GM13976 (cell line): ENCODE data around the gene VAMP1.
"Not testable (repeated sequence)": the region's sequence is repeated elsewhere in the genome, so short reads cannot be mapped to it uniquely, and the experiment has no call there.

Experiments used
- DNase-seq: peaks from one replicate; pipeline ENCODE4 v3.0.0; 2012; ENCODE audit warnings: low spot score
- in situ Hi-C: fragments of 300-500 bp; cut with MboI; formaldehyde crosslinking; loops from one replicate; pipeline ENCODE4 v1.12.0; 2022; ENCODE audit warnings: low sequenced_read_pairs, mixed read lengths, inconsistent platforms; ENCODE audit not compliant: unreplicated experiment
- TF ChIP-seq, protein P1 (sequence below): IDR thresholded peaks from 2 replicates; pipeline ENCODE4 v1.5.1; 2012; ENCODE audit warnings: borderline replicate concordance, mild to moderate bottlenecking; ENCODE audit not compliant: insufficient read depth; ENCODE audit errors: extremely low read depth, missing control alignments, control extremely low read depth

Gene VAMP1

GRCh38 chr12:6470375-6471163 is at the start of gene VAMP1:
Gene VAMP1, minus strand, starts transcription at chr12:6470677. Its CDS starts 146 bp downstream, at chr12:6470531.
- DNase-seq = peak; percentile 97
- TF ChIP-seq, protein P1, sequence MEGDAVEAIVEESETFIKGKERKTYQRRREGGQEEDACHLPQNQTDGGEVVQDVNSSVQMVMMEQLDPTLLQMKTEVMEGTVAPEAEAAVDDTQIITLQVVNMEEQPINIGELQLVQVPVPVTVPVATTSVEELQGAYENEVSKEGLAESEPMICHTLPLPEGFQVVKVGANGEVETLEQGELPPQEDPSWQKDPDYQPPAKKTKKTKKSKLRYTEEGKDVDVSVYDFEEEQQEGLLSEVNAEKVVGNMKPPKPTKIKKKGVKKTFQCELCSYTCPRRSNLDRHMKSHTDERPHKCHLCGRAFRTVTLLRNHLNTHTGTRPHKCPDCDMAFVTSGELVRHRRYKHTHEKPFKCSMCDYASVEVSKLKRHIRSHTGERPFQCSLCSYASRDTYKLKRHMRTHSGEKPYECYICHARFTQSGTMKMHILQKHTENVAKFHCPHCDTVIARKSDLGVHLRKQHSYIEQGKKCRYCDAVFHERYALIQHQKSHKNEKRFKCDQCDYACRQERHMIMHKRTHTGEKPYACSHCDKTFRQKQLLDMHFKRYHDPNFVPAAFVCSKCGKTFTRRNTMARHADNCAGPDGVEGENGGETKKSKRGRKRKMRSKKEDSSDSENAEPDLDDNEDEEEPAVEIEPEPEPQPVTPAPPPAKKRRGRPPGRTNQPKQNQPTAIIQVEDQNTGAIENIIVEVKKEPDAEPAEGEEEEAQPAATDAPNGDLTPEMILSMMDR = no peak
- in situ Hi-C loops = no loop called here

DNA sequence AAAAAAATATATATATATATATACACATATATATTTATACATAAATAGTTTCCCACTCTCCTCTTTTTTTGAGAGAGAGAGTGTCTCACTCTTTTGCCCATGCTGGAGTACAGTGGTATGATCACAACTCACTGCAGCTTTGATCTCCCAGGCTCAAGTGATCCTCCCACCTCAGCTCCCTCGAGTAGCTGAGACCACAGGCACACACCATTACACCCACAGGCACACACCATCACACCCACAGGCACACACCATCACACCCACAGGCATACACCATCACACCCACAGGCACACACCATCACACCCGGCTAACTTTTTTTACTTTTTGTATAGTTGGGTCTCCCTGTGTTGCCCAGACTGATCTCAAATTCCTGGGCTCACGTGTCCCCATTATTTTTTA is 49.7 kb upstream of the VAMP1 start:
- TF ChIP-seq, protein P1 = no peak
- no peak for DNase-seq
- in situ Hi-C loops = no loop called here

DNA sequence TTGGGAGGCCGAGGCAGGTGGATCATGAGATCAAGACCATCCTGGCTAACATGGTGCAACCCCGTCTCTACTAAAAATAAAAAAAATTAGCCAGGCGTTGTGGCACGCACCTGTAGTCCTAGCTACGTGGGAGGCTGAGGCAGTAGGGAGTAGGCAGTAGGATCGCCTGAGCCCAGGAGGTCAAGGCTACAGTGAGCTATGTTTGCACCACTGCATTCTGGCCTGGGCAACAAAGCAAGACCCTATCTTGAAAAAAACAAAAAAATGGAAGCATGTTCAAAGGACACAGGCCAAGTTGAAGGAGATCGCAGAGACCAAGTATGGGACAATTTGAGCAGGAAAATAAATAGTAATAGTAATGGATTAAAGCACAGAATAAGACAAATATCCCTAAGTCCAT is 37.6 kb upstream of the VAMP1 start:
- DNase-seq = no peak
- TF ChIP-seq, protein P1 = no peak
- in situ Hi-C loops = no loop called here

- DNase-seq = no peak
- in situ Hi-C loops = no loop called here
- TF ChIP-seq, protein P1 = no peak
Measured at GRCh38 chr12:6507102-6507998, 36.9 kb upstream of the VAMP1 start.

- in situ Hi-C loops = no loop called here
- no peak for DNase-seq
- TF ChIP-seq, protein P1 = no peak
Measured at GRCh38 chr12:6500466-6500865, 30.0 kb upstream of the VAMP1 start.

- in situ Hi-C loops, DNase-seq: not testable (repeated sequence)
Measured at GRCh38 chr12:6497291-6497690, 26.8 kb upstream of the VAMP1 start.

- in situ Hi-C loops = no loop called here
- DNase-seq = no peak
- TF ChIP-seq, protein P1 = no peak
Measured at GRCh38 chr12:6494968-6495367, 24.5 kb upstream of the VAMP1 start.
